Activated gamma-delta T cell treated with Interleukin-2 at 50 U/mL for 16 hours (primary cell): ENCODE results near the gene MS4A13.
"Not testable (repeated sequence)": the region's sequence is repeated elsewhere in the genome, so short reads cannot be mapped to it uniquely, and the experiment has no call there.

Source experiments
- DNase-seq: peaks from one replicate; pipeline ENCODE4 v3.0.0-alpha.2; 2020

The MS4A13 gene

DNA sequence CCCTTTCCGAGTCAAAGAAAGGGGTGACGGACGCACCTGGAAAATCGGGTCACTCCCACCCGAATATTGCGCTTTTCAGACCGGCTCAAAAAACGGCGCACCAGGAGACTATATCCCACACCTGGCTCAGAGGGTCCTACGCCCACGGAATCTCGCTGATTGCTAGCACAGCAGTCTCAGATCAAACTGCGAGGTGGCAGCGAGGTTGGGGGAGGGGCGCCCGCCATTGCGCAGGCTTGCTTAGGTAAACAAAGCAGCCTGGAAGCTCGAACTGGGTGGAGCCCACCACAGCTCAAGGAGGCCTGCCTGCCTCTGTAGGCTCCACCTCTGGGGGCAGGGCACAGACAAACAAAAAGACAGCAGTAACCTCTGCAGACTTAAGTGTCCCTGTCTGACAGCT, 17.2 kb downstream of the MS4A13 start:
- DNase-seq = not testable (repeated sequence)

DNA sequence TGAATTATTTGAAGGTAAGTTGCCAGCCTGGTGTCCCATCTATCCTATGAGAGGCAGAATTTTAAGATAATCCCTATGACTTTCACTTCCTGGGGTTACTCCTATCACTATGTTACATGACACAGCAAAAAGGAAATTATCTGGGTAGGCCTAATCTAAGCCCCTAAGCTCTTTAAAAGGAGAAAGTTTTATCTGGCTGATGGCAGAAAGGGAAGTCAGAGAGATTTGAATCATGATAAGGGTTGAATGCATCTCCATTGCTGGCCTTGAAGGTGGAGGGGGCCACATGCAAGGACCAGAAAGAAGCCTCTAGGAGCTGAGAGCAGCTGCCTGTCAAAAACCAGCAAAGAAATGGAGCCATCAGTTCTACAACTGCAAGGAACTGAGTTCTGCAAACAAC, 23.4 kb downstream of the MS4A13 start:
- DNase-seq = not testable (repeated sequence)

DNA sequence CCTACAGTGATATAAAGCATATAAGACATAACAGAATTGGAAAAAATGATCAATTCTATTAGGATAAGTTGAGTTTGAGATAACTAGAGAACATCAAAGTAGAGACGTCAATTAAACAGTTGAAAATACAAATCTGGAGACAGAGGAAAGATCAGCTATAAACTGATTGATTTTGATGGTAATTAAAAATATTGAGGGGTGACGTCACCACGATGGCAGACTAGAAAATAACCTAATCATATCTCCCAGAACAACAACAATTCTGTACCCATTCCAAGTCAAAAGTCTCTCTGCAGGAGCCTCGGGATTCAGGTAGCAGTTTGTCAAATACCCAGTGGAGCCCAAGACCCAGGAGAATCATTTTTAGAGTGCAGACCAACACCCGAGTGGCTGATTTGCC, 28.9 kb downstream of the MS4A13 start:
- no peak for DNase-seq

DNA sequence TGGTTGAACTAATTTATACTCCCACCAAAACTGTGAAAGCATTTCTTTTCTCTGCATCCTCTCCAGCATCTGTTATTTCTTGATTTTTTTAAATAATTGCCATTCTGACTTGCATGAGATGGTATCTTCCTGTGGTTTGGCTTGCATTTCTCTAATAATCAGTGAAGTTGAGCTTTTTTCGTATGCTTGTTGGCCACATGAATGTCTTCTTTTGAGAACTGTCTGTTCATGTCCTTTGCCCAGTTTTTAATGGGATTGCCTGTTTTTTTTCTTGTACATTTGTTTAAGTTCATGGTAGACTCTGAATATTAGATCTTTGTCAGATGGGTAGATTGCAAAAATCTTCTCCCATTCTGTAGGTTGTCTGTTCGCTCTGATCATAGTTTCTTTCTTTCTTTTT, 46.1 kb downstream of the MS4A13 start:
- no peak for DNase-seq

DNA sequence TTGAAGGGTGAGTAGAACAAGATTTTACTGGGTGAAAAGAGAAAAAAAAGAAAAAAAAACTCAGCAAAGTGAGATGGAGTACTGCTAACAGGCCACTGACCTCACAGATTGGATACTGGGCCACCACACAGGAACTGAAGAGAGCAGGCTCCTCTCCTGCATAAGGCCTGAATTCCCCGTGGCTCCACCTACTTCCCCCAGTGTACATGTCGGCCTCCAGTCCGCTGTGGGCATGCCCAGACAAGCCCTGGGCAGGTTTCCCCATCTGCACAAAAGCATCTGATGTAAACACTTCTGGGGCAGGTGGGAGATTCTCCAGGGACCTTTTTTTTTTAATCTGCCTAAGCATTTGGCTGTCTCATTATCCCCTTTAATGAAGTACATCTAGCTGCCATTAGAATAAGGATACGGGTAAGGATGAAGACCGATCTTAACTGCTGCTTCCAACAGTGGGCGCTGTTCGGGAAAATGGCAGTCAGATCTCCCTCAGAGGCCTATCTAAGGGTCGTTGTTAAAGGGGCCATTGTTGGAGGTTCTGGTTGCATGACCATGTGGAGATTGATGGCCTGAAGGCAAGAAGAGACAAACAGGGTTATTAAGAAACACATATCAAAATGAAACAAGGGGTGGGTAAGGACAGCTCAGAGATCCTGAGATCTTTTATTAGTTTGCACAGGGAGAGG, 48.5 kb downstream of the MS4A13 start:
- DNase-seq = no peak

DNA sequence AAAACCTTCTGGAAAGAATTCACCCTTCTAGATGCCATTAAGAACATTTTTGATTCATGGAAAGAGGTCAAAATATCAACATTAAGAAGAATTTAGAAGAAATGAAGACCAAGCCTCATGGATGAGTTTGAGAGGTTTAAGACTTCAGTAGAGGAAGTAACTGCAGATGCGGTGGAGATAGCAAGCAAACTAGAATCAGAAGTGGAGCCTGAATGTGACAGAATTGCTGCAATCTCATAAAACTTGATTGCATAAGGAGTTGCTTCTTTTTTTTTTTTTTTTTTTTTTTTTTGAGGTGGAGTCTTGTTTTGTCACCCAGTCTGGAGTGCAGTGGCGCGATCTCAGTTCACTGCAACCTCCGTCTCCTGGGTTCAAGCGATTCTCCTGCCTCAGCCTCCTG, 51.6 kb downstream of the MS4A13 start:
- DNase-seq = no peak

DNA sequence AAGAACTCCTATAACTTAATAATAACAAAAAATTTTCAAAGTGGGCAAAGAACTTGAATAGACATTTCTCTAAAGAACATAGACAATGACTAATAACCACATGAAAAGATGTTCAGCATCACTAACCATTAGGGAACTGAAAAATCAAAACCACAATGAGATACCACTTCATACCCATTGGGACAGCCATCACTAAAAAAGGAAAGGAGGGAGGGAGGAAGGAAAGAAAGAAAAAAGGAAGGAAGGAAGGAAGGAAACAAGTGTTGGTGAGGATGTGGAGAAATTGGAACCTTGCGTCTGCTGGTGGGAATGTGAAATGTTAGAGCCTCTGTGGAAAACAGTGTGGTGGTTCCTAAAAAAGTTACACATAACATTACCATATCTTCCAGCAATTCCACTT, 55.8 kb downstream of the MS4A13 start:
- DNase-seq = no peak

DNA sequence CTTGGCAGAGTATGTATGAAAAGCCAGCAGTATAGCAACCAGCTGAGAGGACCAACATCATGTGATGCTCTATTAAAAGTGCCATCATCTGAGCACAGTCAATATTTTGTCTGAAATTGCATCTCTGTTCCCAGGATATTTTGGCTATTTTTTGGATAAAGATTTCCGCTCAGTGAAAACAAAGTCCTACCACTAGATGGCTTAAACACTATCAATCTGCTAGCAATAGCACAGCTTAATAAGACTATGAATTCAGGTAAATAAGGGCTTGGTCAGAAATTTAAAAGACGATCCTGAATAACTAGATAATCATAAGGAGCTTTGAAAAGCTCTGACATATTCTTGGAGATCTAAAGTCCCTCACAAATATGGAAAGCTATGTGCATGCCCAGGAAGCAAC, 74.4 kb downstream of the MS4A13 start:
- DNase-seq = no peak
